Thymus (tissue), 11 donors: ENCODE data around the gene ZKSCAN5. TPM values are rescaled to one million over a fixed set of nuclear protein-coding genes. Genes with fewer than 3 reads are reported as not detected.
"Not testable (repeated sequence)": the region's sequence is repeated elsewhere in the genome, so short reads cannot be mapped to it uniquely, and the experiment has no call there.

Experiments used
- DNase-seq, 9 donors: peaks; one replicate each; pipeline ENCODE4 v3.0.0-alpha.2; 2013; ENCODE audit warnings: low spot score in 9 of 9, low read depth in 6 of 9, missing footprints in 1 of 9
- H3K27ac ChIP-seq, 2 donors: one replicate each; pipeline ENCODE4 v1.5.1; 2013; ENCODE audit warnings: control low read depth in 1 of 2, low read depth in 1 of 2, low read length in 1 of 2, mild to moderate bottlenecking in 1 of 2, moderate library complexity in 1 of 2
- H3K27me3 ChIP-seq, 2 donors: one replicate each; pipeline ENCODE4 v1.5.1; 2013; ENCODE audit warnings: low read length in 1 of 2; ENCODE audit not compliant: control insufficient read depth in 2 of 2, insufficient read depth in 1 of 2
- H3K36me3 ChIP-seq, 2 donors: one replicate each; pipeline ENCODE4 v1.5.1; 2013; ENCODE audit warnings: low read length in 1 of 2, mild to moderate bottlenecking in 1 of 2, moderate library complexity in 1 of 2; ENCODE audit not compliant: control insufficient read depth in 2 of 2, insufficient read depth in 2 of 2
- H3K4me1 ChIP-seq, 2 donors: one replicate each; pipeline ENCODE4 v1.5.1; 2013; ENCODE audit warnings: low read length in 2 of 2; ENCODE audit not compliant: control insufficient read depth in 2 of 2, insufficient read depth in 2 of 2
- H3K4me3 ChIP-seq, 2 donors: one replicate each; pipeline ENCODE4 v1.5.1; 2013; ENCODE audit warnings: low read length in 2 of 2, control low read depth in 1 of 2, mild to moderate bottlenecking in 1 of 2
- H3K9me3 ChIP-seq, 2 donors: one replicate each; pipeline ENCODE4 v1.5.1; 2013; ENCODE audit warnings: low read length in 1 of 2, mild to moderate bottlenecking in 1 of 2; ENCODE audit not compliant: control insufficient read depth in 2 of 2, insufficient read depth in 1 of 2
- WGBS: extraction: QIAGEN DNeasy Blood & Tissue Kit; methylation state at CpG from one replicate; pipeline ENCODE4 v1.1.7; 2013; 5-methylcytosine and 5-hydroxymethylcytosine counted together
- polyA plus RNA-seq: library from polyadenylated mRNA; stranded (reverse); fragments of 200-250 nt; gene quantifications from one replicate; pipeline ENCODE4 v1.2.3, GENCODE V29; 2013
- total RNA-seq: library from RNA; stranded (reverse); fragments of 120-200 nt; gene quantifications from one replicate; pipeline ENCODE4 v1.2.4, GENCODE V29; 2013
- donor health status: healthy.

The ZKSCAN5 gene
- total and polyA plus RNA-seq, 2 donors = 5.7 to 11.0 TPM

DNA sequence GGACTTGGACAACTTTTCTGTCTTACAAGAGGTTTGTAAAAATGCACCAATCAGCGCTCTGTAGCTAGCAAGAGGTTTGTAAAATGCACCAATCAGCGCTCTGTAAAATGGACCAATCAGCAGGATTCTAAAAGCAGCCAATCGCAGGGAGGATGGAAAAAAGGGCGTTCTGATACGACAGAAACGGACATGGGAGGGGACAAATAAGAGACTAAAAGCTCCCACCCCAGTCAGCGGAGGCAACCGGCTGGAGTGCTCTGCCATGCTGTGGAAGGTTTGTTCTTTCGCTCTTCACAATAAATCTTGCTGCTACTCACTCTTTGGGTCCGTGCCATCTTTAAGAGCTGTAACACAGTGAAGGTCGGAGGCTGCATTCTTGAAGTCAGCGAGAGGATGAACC, 3.2 kb upstream of the ZKSCAN5 start:
- peaks cover 0 to 12% of the 10 kb centered on the region in 2 donors for H3K9me3 ChIP-seq
- DNase-seq, H3K27ac ChIP-seq, H3K4me3 ChIP-seq, H3K27me3 ChIP-seq: not testable (repeated sequence)
- H3K4me1 ChIP-seq = peaks cover 15 to 34% of the 10 kb centered on the region in 2 donors
- 99% methylated on average over 12 of the region's 12 CpGs for WGBS
- peaks cover 6 to 12% of the 10 kb centered on the region in 2 donors for H3K36me3 ChIP-seq

GRCh38 chr7:99504281-99504602, 220 bp upstream of the ZKSCAN5 start:
- H3K4me3 ChIP-seq = peak overlapping the region; percentile 90 to 96
- H3K27me3 ChIP-seq = no peaks in the 10 kb centered on the region
- peaks cover 0 to 2% of the 10 kb centered on the region in 2 donors for H3K36me3 ChIP-seq
- peaks cover 0 to 12% of the 10 kb centered on the region in 2 donors for H3K9me3 ChIP-seq
- H3K4me1 ChIP-seq = peaks cover 10 to 26% of the 10 kb centered on the region in 2 donors
- DNase-seq = no peak
- peak overlapping the region; percentile 69 to 93 for H3K27ac ChIP-seq
- WGBS = 10% methylated on average over 19 of the region's 19 CpGs

- peaks cover 0 to 2% of the 10 kb centered on the region in 2 donors for H3K36me3 ChIP-seq
- H3K27ac ChIP-seq = peak overlapping the region; percentile 93 to 95
- no peaks in the 10 kb centered on the region for H3K27me3 ChIP-seq
- peaks cover 0 to 7% of the 10 kb centered on the region in 2 donors for H3K9me3 ChIP-seq
- H3K4me1 ChIP-seq = peaks cover 10 to 26% of the 10 kb centered on the region in 2 donors
- DNase-seq = no peak
- 4% methylated on average over 11 of the region's 11 CpGs for WGBS
- H3K4me3 ChIP-seq = peak overlapping the region; percentile 90 to 96
These were observed 831 bp downstream of the ZKSCAN5 start for GRCh38 chr7:99505324-99505662.

GRCh38 chr7:99514050-99514449, 9.6 kb downstream of the ZKSCAN5 start:
- DNase-seq = no peak
- Histone ChIP-seq H3K4me3 (no peak overlapping the region), H3K27ac (no peak overlapping the region), H3K27me3 (no peaks in the 10 kb centered on the region), H3K36me3 (peaks cover 24 to 42% of the 10 kb centered on the region in 2 donors), H3K9me3 (no peaks in the 10 kb centered on the region), H3K4me1 (no peaks in the 10 kb centered on the region)
- WGBS = 98% methylated on average over 1 of the region's 1 CpG

DNA sequence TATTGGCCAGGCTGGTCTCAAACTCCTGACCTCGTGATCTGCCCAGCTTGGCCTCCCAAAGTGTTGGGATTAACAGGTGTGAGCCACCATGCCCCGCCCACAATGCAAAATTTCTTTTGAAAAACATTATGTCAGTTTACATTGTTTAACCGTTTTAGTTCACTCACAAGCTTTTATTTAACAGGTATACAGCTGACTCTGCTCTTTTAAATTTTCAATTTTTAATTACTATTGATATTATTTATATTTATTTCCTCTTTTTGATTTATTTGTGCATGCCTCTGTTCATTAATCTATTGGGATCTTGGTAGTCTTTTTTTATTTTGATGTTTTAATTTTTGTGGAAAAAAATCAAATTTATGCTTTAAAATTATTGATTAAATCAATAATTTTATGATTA, 16.9 kb downstream of the ZKSCAN5 start:
- no peak overlapping the region for H3K27ac ChIP-seq

DNA sequence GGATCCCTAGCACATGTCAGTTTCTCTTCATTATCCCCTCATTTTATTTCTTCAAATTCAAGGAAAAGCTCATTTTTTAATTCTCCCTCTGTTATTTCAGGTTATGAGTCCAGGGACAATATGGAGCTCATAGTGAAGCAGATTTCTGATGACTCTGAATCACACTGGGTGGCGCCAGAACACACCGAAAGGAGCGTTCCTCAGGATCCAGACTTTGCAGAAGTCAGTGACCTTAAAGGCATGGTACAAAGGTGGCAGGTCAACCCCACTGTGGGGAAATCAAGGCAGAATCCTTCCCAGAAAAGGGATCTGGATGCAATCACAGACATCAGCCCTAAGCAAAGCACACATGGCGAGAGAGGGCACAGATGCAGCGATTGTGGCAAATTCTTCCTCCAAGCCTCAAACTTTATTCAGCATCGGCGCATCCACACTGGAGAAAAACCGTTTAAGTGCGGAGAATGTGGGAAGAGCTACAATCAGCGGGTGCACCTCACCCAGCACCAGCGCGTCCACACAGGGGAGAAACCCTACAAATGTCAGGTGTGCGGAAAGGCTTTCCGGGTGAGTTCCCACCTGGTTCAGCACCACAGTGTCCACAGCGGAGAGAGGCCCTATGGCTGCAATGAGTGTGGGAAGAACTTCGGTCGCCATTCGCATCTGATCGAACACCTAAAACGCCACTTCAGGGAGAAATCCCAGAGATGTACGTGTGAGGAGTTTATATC, 21.4 kb downstream of the ZKSCAN5 start:
- H3K4me1 ChIP-seq = no peaks in the 10 kb centered on the region
- peaks cover 30 to 47% of the 10 kb centered on the region in 2 donors for H3K36me3 ChIP-seq
- DNase-seq = peak in 1 of 9 donors; percentile 25
- peaks cover 0 to 19% of the 10 kb centered on the region in 2 donors for H3K9me3 ChIP-seq
- no peak overlapping the region for H3K27ac ChIP-seq
- H3K4me3 ChIP-seq = no peak overlapping the region
- 98% methylated on average over 21 of the region's 21 CpGs for WGBS
- no peaks in the 10 kb centered on the region for H3K27me3 ChIP-seq

More for the DNA sequence above, 16.9 kb downstream of the ZKSCAN5 start:
- H3K36me3 ChIP-seq = peaks cover 26 to 31% of the 10 kb centered on the region in 2 donors
- H3K4me3 ChIP-seq = no peak overlapping the region
- H3K4me1 ChIP-seq = no peaks in the 10 kb centered on the region
- no peaks in the 10 kb centered on the region for H3K9me3 ChIP-seq
- WGBS = 97% methylated on average over 3 of the region's 3 CpGs
- H3K27me3 ChIP-seq = no peaks in the 10 kb centered on the region
- no peak for DNase-seq

- H3K9me3 ChIP-seq = peaks cover 13 to 59% of the 10 kb centered on the region in 2 donors
These were observed 26.9 kb downstream of the ZKSCAN5 start for GRCh38 chr7:99531354-99531765.

DNA sequence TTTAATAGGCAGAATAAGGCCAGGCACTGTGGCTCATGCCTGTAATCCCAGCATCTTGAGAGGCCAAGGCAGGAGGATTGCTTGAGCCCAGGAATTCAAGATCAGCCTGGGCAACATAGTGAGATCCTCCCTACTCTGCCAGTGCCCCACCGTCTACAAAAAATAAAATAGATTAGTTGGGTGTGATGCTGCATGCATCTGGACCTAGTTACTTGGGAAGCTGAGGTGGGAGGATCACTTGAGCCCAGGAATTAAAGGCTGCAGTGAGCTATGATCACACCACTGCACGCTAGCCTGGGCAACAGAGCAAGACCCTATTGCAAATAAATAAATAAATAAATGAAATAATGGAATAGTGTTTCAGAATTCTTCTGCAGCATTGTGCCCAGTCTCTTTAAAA, 31.2 kb downstream of the ZKSCAN5 start:
- Histone ChIP-seq H3K4me3 (no peak overlapping the region), H3K9me3 (peaks cover 16 to 56% of the 10 kb centered on the region in 2 donors), H3K36me3 (peaks cover 23 to 24% of the 10 kb centered on the region in 2 donors), H3K27me3 (no peaks in the 10 kb centered on the region), H3K4me1 (no peaks in the 10 kb centered on the region), H3K27ac (no peak overlapping the region)
- DNase-seq = no peak
- 95% methylated on average over 2 of the region's 2 CpGs for WGBS

More at GRCh38 chr7:99531354-99531765, 26.9 kb downstream of the ZKSCAN5 start:
- 98% methylated on average over 12 of the region's 12 CpGs for WGBS
- no peak overlapping the region for H3K27ac ChIP-seq
- H3K36me3 ChIP-seq = peaks cover 45 to 55% of the 10 kb centered on the region in 2 donors
- H3K27me3 ChIP-seq = no peaks in the 10 kb centered on the region
- no peak overlapping the region for H3K4me3 ChIP-seq
- H3K4me1 ChIP-seq = no peaks in the 10 kb centered on the region
- no peak for DNase-seq

GRCh38 chr7:99539213-99539811, 34.9 kb downstream of the ZKSCAN5 start:
- H3K36me3 ChIP-seq = peaks cover 0 to 7% of the 10 kb centered on the region in 2 donors

More at GRCh38 chr7:99539213-99539811, 34.9 kb downstream of the ZKSCAN5 start:
- Histone ChIP-seq H3K27me3 (no peaks in the 10 kb centered on the region), H3K4me1 (no peaks in the 10 kb centered on the region), H3K4me3 (no peak overlapping the region), H3K9me3 (peaks cover 5 to 64% of the 10 kb centered on the region in 2 donors), H3K27ac (no peak overlapping the region)
- WGBS = 83% methylated on average over 7 of the region's 7 CpGs
- DNase-seq = no peak
